Tongue (tissue), 2 donors: Measurements from ENCODE around the gene SPACA9. TPM values are rescaled to one million over a fixed set of nuclear protein-coding genes. Genes with fewer than 3 reads are reported as not detected.

Source experiments
- DNase-seq: peaks from one replicate; pipeline ENCODE4 v3.0.0-alpha.2; 2015
- total RNA-seq: library from RNA; depleted of rRNA; stranded (reverse); fragments of >200 nt; gene quantifications from one replicate; pipeline ENCODE4 v1.2.3, GENCODE V29; 2014

The SPACA9 gene
- total RNA-seq, 1 donor from 2014 or later: 3.8 TPM

- DNase-seq: peak; percentile 26
Observed at GRCh38 chr9:132894862-132895835, 16.5 kb downstream of the SPACA9 start.

- no peak for DNase-seq
Observed at GRCh38 chr9:132896264-132896663, 17.6 kb downstream of the SPACA9 start.

- no peak for DNase-seq
Observed at GRCh38 chr9:132896906-132897305, 18.2 kb downstream of the SPACA9 start.

- DNase-seq: no peak
Observed at GRCh38 chr9:132898051-132898450, 19.4 kb downstream of the SPACA9 start.

GRCh38 chr9:132901858-132902831 is 23.4 kb downstream of the SPACA9 start:
- DNase-seq: peak; percentile 92

GRCh38 chr9:132903574-132904492 is 25.1 kb downstream of the SPACA9 start:
- no peak for DNase-seq

- no peak for DNase-seq
Observed at GRCh38 chr9:132905726-132906125, 27.0 kb downstream of the SPACA9 start.

- DNase-seq: no peak
Observed at GRCh38 chr9:132908635-132909034, 29.9 kb downstream of the SPACA9 start.

- DNase-seq: no peak
Observed at GRCh38 chr9:132909311-132909710, 30.6 kb downstream of the SPACA9 start.

- no peak for DNase-seq
Observed at GRCh38 chr9:132910376-132910775, 31.7 kb downstream of the SPACA9 start.

GRCh38 chr9:132912131-132912530 is 33.4 kb downstream of the SPACA9 start:
- DNase-seq: no peak

GRCh38 chr9:132914924-132915323 is 36.2 kb downstream of the SPACA9 start:
- DNase-seq: no peak

GRCh38 chr9:132919614-132920268 is 41.0 kb downstream of the SPACA9 start:
- peak; percentile 68 for DNase-seq

GRCh38 chr9:132923346-132923902 is 44.7 kb downstream of the SPACA9 start:
- DNase-seq: no peak

- no peak for DNase-seq
Observed at GRCh38 chr9:132927704-132928103, 49.0 kb downstream of the SPACA9 start.

- no peak for DNase-seq
Observed at GRCh38 chr9:132931178-132931735, 52.6 kb downstream of the SPACA9 start.

GRCh38 chr9:132935026-132935425 is 56.3 kb downstream of the SPACA9 start:
- peak; percentile 51 for DNase-seq

- no peak for DNase-seq
Observed at GRCh38 chr9:132937463-132937901, 58.8 kb downstream of the SPACA9 start.

- DNase-seq: no peak
Observed at GRCh38 chr9:132939169-132939568, 60.5 kb downstream of the SPACA9 start.
